Cortex of kidney (tissue), 1 donor: ENCODE measurements around the gene EPB41.

Experiments
- DNase-seq: peaks from one replicate; lab custom pipeline; 2025; lab: John Stamatoyannopoulos, UW

Gene EPB41

DNA sequence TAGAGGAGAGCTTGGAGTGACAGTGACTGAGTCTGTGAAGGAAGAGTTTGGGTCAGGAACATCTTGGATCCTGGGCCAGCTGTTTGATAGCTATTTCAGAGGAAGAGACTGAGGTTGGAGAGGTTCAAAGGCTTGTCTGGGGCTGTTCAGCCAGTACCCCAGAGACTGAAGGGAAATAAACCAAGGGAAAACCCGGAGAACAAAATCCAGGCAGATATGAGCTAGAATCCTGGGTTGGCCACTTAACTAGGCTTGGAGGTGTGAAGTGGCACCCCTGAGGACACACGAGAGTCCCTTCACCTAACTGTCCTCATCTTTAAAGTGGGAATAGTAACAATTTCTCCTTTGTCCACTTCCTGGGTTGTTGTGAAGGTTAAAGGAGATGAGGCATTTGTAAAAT, 23.1 kb upstream of the EPB41 start:
- DNase-seq, result no peak

DNA sequence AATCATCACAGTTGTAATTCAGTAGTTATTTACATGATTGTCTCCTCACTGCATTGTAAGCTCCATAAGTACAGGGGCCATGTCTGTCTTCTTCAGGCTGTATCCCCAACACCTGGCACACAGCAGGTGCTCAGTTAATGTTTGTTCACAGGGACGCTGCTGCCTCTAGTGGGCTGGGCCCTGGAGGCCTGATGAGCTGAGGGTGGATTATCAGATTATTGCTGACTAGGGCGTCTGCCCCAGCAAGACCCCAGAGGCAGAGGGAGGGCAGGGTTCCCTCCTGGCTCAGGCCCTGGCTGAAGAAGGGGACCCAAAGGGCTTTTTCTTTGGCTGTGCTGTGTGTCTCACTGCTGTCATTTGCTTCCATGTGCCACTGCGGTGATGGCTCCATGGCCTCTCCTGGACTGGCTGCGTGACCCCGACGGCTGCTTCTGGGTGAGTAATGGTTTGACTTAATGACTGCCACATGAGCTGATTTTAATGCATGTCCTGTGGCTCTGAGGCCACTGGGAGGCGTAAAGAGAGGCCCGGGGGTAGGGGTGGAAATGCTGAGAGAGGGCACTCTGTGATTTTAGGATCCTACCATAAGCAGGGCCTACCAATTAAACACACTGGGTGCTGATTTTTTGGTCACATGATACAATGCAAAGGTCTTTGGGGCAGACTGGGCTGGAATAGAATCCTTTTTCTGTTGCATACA, 20.8 kb upstream of the EPB41 start:
- no peak for DNase-seq

DNA sequence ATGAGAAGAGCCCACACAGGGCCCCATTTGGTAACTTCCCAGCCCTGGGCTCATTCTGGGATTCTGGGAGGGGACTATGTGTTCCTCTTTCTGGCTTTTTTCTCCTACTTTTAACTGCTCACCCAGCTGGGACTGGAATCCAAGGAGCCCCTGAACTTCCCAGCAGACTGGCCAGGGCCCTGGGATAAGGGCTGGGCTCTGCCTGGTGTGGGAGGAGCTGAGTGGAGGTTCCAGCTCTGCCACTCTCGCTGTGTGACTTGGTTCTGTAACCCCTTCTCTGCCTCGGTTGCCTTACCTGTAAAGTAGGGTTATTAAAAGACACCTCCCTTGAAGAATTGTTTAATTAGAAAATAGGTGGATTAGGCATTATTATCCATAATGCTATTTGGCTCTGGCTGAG, 19.6 kb upstream of the EPB41 start:
- DNase-seq, result no peak

DNA sequence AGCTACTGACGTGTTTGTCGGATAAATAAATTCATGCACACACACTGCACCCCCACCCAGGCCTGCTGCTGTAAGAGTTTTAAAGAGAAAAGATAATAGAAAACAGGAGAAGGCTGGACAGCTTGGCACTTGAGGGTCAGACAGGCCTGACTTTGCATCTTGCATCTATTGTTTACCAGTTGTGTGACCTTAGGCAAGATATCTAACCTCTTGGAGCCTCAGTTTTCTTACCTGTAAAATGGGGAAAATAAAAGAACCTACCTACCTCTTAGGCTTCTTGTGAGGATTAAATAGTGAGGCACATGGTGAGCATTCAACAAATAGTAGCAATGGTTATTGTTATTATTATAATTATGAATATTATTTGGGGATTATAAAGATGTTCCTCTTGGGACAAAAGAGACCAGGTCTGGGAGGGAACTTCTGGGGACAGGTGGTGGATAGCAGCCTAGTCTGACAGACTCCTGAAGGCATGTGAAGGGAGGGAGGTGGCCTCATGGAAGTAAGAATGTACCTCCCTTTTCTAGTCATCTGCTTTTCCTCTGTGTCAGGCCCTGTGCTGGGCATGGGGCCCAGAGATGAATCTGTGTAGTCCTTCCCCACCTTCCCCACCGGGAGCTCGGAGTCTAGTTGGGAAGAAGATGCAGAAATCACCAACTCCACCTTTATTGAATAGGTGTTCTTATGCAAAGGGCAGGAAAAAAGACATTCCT, 18.3 kb upstream of the EPB41 start:
- DNase-seq, result no peak

DNA sequence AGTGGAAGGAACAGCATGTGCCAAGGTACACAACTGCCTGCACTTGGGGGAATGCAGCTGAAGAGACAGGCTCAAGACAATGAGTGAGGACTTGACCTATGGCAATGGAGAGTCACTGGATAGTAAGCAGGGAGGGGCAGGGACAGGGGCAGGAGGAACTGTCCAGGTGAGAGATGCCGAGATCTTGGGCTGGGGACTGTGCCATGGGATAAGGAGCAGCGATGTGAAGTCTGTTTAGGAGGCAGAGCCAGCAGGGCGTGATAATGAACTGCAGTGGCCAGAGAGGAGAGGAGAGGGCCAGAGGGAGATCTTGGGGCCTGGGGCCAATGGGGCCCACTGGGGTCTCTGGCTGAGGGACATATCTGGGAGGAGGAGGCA, 17.8 kb upstream of the EPB41 start:
- no peak for DNase-seq

DNA sequence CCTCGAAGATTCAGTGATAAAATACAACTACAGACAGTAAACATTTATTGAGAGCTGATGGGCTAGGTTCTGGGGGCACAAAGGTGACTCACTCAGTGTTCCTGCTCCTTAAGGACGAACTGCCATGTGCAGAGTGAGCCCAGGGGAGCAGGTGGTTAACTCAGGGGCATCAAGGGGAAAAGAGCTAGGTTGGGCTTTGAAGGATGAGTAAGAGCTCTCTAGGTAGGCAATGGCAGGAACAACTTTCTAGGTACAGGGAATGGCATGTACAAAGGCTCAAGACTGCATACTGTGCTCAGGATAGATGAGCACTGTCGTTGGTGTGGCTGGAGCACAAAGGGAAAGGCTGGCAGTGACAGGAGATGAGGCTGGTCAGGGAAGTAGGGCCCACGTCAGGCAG, 16.6 kb upstream of the EPB41 start:
- DNase-seq, result no peak

DNA sequence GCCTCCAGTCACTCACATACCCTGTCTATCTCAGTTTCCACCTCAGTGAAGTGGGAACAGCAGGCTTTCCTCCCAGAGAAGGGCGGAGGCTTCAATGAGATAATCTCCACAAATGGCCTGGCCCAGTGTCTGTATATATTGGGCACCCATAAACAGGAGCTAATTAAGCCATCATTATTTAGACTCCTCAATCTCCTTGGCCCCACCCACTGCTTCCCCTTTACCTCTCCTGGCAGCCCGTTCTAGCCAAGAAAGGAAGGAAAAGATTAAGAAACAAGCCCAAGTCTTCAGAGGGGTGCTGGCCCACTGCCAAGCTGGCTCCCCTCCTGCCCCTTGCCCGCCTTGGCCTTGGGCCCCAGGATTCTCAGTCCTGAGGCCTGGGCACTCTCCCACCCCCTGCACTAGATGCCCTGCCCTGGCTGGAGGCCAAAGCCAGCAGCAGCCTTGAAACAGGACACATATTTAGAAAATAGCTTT, 15.9 kb upstream of the EPB41 start:
- DNase-seq, result no peak

- DNase-seq, result no peak
Measured at GRCh38 chr1:28899267-28899666, 15.1 kb upstream of the EPB41 start.

GRCh38 chr1:28900562-28900961, 13.8 kb upstream of the EPB41 start:
- no peak for DNase-seq

- no peak for DNase-seq
Measured at GRCh38 chr1:28902738-28903137, 11.6 kb upstream of the EPB41 start.

GRCh38 chr1:28905921-28906666, 8.3 kb upstream of the EPB41 start:
- DNase-seq, result no peak

GRCh38 chr1:28909198-28909597, 5.2 kb upstream of the EPB41 start:
- no peak for DNase-seq

DNA sequence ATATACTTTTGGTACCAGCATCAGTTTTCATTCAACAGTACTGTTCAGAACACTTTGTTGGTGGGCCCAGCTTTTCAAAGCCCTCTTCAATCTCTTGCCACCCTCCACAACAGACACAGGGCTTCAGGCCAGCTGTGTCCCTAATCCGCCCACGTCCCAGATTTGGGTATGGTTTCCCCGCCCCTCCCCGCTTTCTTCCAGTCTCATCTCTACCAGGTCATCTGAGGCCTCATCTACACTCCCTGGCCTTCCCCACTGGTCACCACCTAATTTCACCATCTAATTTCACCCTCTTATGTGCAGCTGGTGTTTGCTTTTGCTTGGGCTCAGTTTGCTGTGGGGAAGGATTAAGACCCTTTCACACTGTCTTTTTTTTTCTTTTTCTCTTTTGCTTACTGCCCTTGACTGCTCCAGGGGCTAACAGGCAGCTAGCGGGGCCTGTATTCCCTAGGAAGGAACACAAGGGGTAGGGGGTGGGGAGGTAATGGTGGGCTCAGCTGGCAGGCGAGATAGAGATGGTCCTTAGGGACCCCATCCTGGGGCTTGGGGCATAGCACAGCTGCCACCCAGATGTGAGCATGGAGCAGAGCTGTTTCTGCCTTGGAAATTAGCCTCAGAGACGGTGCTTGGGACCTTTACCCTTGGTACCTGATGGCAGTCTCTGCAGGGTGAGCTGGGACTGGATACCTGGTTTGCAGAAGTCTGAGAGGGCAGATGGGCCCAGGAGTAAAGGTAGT, 3.8 kb upstream of the EPB41 start:
- no peak for DNase-seq

DNA sequence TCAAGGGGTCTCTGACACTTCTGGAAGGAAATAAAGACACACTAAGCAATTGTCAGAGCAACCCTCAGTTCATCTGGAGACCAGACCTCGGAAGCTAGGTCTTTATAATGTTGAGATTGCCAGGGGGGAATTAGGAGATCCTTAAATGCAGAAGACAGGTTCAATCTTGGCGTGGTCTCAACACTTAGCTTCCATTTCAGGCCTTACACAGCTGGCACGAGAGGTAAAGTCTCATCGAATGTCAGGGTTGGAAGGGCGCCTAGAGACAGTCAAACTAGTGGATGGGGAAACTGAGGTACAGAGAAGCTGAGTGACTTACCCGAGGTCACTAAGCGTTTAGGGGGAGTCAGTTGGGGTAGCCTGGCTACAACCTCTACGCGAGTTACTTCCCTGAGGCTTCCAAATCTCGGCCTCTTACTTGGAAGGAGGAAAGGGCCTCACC, 562 bp upstream of the EPB41 start:
- DNase-seq, result no peak

DNA sequence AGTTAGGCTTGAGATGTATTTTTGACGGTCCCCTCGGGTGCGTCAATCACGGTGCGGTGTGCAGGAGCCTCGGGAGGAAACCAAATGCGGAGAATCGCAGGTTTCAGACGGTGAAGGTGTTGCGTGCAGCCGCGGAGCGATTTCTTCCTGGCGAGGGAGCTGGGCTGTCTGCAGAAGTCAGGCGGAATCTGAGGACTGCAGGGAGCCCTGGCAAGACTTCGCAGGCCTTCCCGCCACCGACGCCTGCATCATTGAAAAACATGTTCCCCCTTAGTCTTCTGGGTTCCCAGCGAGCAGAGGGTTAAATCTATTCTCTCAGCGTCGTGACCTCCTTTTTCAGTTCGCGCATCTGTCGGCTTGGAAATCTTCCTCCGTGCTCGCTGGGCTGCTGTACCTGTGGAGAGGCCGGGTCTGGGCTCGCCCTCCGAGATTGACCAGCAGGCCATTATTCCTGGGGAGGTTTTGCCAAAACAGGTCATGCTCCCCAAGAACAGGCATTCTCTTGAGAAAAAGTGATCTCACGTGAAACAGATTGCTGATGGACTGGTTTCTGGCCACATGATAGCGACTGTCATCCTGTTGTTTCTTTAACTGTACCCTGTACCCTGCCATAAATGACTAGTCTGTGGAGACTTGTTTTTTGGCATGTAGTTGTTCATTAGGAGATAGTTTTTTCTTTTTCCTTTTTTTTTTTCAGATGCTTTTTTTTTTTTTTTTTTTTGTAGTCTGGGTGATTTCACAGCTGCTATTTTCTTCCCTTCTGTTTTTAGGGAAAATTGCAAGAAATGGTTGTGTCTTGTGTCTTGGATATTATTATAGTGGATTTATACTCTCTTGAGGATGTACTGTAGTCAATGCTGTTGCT, 894 bp downstream of the EPB41 start:
- no peak for DNase-seq

DNA sequence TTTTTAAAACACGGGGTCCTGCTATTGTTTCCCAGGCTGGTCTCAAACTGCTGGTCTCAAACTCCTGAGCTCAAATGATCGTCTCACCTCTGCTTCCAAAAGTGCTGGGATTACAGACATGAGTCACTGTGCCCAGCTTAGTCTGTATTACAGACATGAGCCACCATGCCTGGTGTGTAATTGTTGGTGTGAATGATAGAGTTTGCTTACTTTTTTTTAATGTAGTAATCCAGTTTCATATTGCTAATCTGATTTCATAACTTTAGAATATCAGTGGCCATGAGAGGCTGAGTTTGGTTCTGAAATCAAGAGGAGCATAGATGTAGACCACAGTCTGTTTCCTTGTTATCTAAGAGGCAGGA, 3.4 kb downstream of the EPB41 start:
- no peak for DNase-seq

- no peak for DNase-seq
Measured at GRCh38 chr1:28921286-28921869, 7.0 kb downstream of the EPB41 start.

DNA sequence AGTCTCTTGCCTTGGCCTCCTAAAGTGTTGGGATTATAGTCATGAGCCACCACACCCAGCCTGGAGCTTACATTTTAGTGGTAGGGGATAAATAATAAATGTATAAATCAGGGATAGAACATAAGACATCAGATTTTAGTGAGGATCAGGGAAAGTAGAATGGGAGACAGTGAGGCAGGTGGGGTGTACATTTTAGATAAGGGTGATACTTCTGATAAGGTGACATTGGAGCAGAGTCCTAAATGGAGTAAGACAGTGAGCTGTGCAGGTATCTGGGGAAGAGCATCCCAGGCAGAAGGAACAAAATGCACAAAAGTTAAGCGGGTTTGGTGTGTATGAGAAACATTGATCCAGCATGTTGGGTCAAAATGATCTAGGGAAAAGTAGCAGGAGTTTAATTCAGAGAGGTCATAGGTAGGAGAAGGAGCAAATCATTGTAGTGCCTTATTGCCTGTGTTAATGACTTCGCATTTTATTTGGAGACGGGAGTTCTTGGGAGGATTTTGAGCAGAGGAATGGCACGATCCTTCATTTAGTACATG, 11.1 kb downstream of the EPB41 start:
- no peak for DNase-seq

DNA sequence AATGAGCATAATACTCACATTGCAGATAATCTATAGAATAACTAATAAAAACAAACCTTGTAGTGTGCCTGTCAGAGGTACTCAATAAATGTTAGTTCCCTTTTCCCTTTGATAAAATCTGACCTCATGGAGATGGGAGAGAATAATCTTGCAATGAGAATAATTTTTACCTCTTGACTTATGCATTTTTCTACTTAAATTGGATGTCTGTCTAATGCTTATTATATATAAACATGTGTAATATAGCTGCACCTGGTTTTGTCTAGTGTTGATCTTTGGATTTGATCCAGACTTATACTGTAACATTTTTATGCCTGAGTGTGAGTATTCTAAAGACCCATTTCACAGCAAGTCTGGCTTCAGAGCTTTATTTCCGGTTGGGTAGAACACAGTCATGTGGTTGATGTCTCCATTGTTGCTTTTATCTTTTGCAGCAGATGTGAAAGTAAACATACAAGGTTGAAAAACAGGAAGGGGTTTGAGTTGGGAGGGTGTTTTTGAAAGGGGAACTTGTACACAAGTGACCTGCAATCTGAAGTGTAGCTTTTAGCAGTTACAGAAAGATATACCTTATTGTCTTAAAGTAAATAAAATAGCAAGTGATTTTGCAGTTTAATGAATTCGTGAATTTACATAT, 12.4 kb downstream of the EPB41 start:
- no peak for DNase-seq

- no peak for DNase-seq
Measured at GRCh38 chr1:28927266-28927647, 12.9 kb downstream of the EPB41 start.
